ENCODE measurements around the gene SLC4A5.

DNA sequence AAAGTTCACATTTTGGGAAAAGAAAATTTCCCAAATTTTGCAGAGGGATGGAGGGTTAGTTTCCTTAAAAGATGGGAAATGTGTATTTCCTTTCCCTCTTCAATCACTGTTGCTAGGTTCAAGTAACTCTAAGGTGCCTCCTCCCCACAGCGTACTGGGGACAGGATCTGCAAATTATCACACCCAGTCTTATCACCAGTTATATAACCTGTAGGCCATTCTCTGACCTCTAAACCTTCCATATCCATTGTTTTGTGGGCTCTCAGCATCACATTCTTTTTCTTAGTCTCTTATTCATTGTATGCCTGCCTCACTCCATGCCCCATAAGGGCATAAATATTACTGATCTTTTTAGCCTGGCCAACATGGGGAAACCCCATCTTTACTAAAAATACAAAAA, 148.4 kb downstream of the SLC4A5 start:
- TF ChIP-seq, protein P1, sequence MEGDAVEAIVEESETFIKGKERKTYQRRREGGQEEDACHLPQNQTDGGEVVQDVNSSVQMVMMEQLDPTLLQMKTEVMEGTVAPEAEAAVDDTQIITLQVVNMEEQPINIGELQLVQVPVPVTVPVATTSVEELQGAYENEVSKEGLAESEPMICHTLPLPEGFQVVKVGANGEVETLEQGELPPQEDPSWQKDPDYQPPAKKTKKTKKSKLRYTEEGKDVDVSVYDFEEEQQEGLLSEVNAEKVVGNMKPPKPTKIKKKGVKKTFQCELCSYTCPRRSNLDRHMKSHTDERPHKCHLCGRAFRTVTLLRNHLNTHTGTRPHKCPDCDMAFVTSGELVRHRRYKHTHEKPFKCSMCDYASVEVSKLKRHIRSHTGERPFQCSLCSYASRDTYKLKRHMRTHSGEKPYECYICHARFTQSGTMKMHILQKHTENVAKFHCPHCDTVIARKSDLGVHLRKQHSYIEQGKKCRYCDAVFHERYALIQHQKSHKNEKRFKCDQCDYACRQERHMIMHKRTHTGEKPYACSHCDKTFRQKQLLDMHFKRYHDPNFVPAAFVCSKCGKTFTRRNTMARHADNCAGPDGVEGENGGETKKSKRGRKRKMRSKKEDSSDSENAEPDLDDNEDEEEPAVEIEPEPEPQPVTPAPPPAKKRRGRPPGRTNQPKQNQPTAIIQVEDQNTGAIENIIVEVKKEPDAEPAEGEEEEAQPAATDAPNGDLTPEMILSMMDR (IDR thresholded peaks at IDR 0.05) = no peak
- TF ChIP-seq POLR2AphosphoS5 (IDR thresholded peaks at IDR 0.05) (no peak), EP300 (IDR thresholded peaks at IDR 0.05) (no peak), POLR2A (IDR thresholded peaks at IDR 0.05) (no peak)
